ENCODE results near the gene FAM177B. TPM values are rescaled to one million over a fixed set of nuclear protein-coding genes. Genes with fewer than 3 reads are reported as not detected.

The FAM177B gene
- total and polyA plus RNA-seq, 2 experiments from 2014 or later = not detected

GRCh38 chr1:222769181-222769580 lies 32.2 kb downstream of the FAM177B start:
- peaks cover 2% of the 10 kb centered on the region; the same call in 1 of the 2 replicates for H3K9me2 ChIP-seq (ENCODE audit: insufficient read depth)
- DNase-seq (ENCODE audit: low spot score) (peak; percentile 56), ATAC-seq (no peak)
- no peak overlapping the region for H2AFZ ChIP-seq
- no peaks in the 10 kb centered on the region for H3K27me3 ChIP-seq (ENCODE audit: insufficient read depth)
- H3K27ac ChIP-seq (ENCODE audit: low read depth) = no peak overlapping the region
- H3K79me2 ChIP-seq (replicated peaks; ENCODE audit: insufficient read depth) = no peaks in the 10 kb centered on the region
- peaks cover 4% of the 10 kb centered on the region; the same call in 1 of the 2 replicates for H3K36me3 ChIP-seq (ENCODE audit: insufficient read depth)
- H3K4me3 Mint-ChIP-seq = no peak overlapping the region
- H3F3A ChIP-seq (replicated peaks; ENCODE audit: low read depth) = no peaks in the 10 kb centered on the region
- H3K27me3 Mint-ChIP-seq (ENCODE audit: insufficient read depth, low read depth, poor library complexity) = peaks cover 3% of the 10 kb centered on the region
- H3K4me2 ChIP-seq = no peak overlapping the region
- H3K27ac Mint-ChIP-seq = no peak overlapping the region
- H4K20me1 ChIP-seq (replicated peaks; ENCODE audit: insufficient read depth) = no peaks in the 10 kb centered on the region
- H3K4me1 ChIP-seq (ENCODE audit: insufficient read depth) = no peaks in the 10 kb centered on the region
- H3K9me3 Mint-ChIP-seq = peaks cover 27% of the 10 kb centered on the region
- H3K4me3 ChIP-seq = no peak overlapping the region
- TF ChIP-seq CTCF (conservative IDR thresholded peaks at IDR 0.05; ENCODE audit: low read depth in 2 of 2) (peak; percentile 41 to 51), EZH2phosphoT487 (IDR thresholded peaks at IDR 0.05; ENCODE audit: unreplicated experiment) (no peak), EZH2 (IDR thresholded peaks at IDR 0.05; ENCODE audit: low read depth, unreplicated experiment) (no peak), CREB1 (CRISPR knock-in tag; IDR thresholded peaks at IDR 0.05; ENCODE audit: low read depth) (no peak)
- peaks cover 15% of the 10 kb centered on the region; the same call in 2 of the 3 replicates for H3K36me3 Mint-ChIP-seq (ENCODE audit: low read depth)
- H3K4me1 Mint-ChIP-seq = no peaks in the 10 kb centered on the region

DNA sequence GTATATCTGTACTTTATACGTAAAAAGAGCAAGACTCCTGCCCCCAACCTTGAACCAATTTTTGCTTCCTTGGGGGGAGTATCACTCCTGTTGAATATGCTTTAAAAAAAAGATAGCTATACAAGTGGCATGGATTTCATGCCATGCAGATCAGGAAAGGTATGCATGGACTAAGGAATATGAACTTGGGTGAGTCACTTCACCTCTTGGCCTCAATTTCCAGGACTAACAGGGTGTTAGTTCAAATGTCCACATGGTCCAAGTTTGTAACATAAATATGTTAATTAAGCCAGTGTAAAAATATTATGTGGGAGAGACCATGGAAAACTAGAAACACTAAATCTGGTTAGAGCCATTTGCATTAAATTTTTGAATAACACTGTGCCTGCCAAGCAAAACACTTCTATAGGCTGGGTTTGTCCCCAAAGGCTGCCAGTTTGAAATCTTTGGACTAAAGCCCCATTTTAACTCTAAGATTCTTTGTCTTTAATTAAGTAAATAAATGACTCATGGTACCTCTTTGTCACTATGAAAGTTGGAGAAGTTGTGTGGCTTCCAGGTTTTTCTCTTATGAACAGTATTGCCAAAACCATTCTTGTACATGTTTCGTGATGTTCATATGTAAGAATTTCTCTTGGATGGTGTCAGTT lies 33.1 kb downstream of the FAM177B start:
- H3K27ac Mint-ChIP-seq = no peak overlapping the region
- ATAC-seq = no peak
- TF ChIP-seq CREB1 (CRISPR knock-in tag; IDR thresholded peaks at IDR 0.05; ENCODE audit: low read depth) (no peak), STAT1 (IDR thresholded peaks at IDR 0.05; ENCODE audit: unreplicated experiment) (no peak), JUNB (IDR thresholded peaks at IDR 0.05; ENCODE audit: unreplicated experiment) (no peak), ZNF462 (CRISPR knock-in tag; IDR thresholded peaks at IDR 0.05) (no peak), EZH2phosphoT487 (IDR thresholded peaks at IDR 0.05; ENCODE audit: unreplicated experiment) (no peak), EZH2 (IDR thresholded peaks at IDR 0.05; ENCODE audit: low read depth, unreplicated experiment) (no peak), POLR2AphosphoS5 (IDR thresholded peaks at IDR 0.05; ENCODE audit: low read depth) (no peak), NANOG (IDR thresholded peaks at IDR 0.05; ENCODE audit: borderline replicate concordance) (no peak), CTCF (conservative IDR thresholded peaks at IDR 0.05; ENCODE audit: low read depth in 2 of 2) (no peak)

More for the DNA sequence above, 33.1 kb downstream of the FAM177B start:
- Mint-ChIP-seq H3K4me3 (no peak overlapping the region), H3K36me3 (ENCODE audit: low read depth) (peaks cover 15% of the 10 kb centered on the region; the same call in 2 of the 3 replicates), H3K9me3 (peaks cover 27% of the 10 kb centered on the region), H3K27me3 (ENCODE audit: insufficient read depth, low read depth, poor library complexity) (peaks cover 3% of the 10 kb centered on the region), H3K4me1 (no peaks in the 10 kb centered on the region)
- Histone ChIP-seq H3K27me3 (ENCODE audit: insufficient read depth) (no peaks in the 10 kb centered on the region), H3K36me3 (ENCODE audit: insufficient read depth) (peaks cover 4% of the 10 kb centered on the region; the same call in 1 of the 2 replicates), H2AFZ (no peak overlapping the region), H3K79me2 (replicated peaks; ENCODE audit: insufficient read depth) (no peaks in the 10 kb centered on the region), H3K4me3 (no peak overlapping the region), H3F3A (replicated peaks; ENCODE audit: low read depth) (no peaks in the 10 kb centered on the region), H3K4me2 (no peak overlapping the region), H3K9me2 (ENCODE audit: insufficient read depth) (peaks cover 2% of the 10 kb centered on the region; the same call in 1 of the 2 replicates), H3K4me1 (ENCODE audit: insufficient read depth) (no peaks in the 10 kb centered on the region), H4K20me1 (replicated peaks; ENCODE audit: insufficient read depth) (no peaks in the 10 kb centered on the region), H3K27ac (ENCODE audit: low read depth) (no peak overlapping the region)
- DNase-seq (ENCODE audit: low spot score) = no peak

Data from GM23338 (cell line).